GM12878 (cell line): ENCODE results near the gene PSME3. TPM values are rescaled to one million over a fixed set of nuclear protein-coding genes. Genes with fewer than 3 reads are reported as not detected.

Experiments used
- ATAC-seq: fragments of 200-7000 bp; cut with Tn5 transposase; 3 replicates; pipeline ENCODE4 v1.9.1; 2020; ENCODE audit warnings: mild to moderate bottlenecking, moderate library complexity
- BruUV-seq: library from RNA; stranded (reverse); fragments of 400-500 nt; replicated peaks from 2 replicates; lab custom pipeline; 2021; lab: Mats Ljungman, UMichigan
- CTCF ChIA-PET: fragments of 300-600 bp; sonication (Branson Sonifier 250); formaldehyde crosslinking; extraction: SDS; loops from one replicate; lab custom pipeline; 2021; ENCODE audit warnings: inconsistent platforms; lab: Yijun Ruan, JAX
- POLR2A ChIA-PET: fragments of 350-600 bp; formaldehyde crosslinking; extraction: SDS; loops from one replicate; lab custom pipeline; 2021; ENCODE audit warnings: inconsistent platforms; lab: Charles Lee
- RAD21 ChIA-PET: fragments of 300-600 bp; sonication (Branson Sonifier 250); formaldehyde crosslinking; loops from one replicate; lab custom pipeline; 2023; ENCODE audit warnings: antibody characterized with exemption; ENCODE audit not compliant: unreplicated experiment; lab: Charles Lee
- SMC1A ChIA-PET: fragments of 300-600 bp; sonication (Branson Sonifier 250); formaldehyde crosslinking; loops from one replicate; lab custom pipeline; 2023; ENCODE audit not compliant: unreplicated experiment, uncharacterized antibody; lab: Charles Lee
- DNase-seq: peaks from one replicate; pipeline ENCODE4 v3.0.0-alpha.2; 2011; ENCODE audit warnings: low read depth, low spot score
- FAIRE-seq: peaks from 3 replicates; lab custom pipeline; 2011; peaks lifted over from hg19 to GRCh38; lab: Jason Lieb, UNC
- H2AFZ ChIP-seq: 2 replicates; pipeline ENCODE4 v1.6.0; 2011; ENCODE audit warnings: low read depth, low read length, control low read depth; ENCODE audit not compliant: control insufficient read depth
- H3K27ac ChIP-seq: 2 replicates; pipeline ENCODE4 v1.5.1; 2011; ENCODE audit warnings: control low read depth; ENCODE audit not compliant: control insufficient read depth, insufficient read depth
- H3K27me3 ChIP-seq, 2 experiments: replicated peaks in 1 of 2; 2 replicates each; pipeline versions ENCODE4 v1.6.0 to v1.6.1; 2011; ENCODE audit warnings: low read length in 1 of 2; ENCODE audit not compliant: control insufficient read depth in 2 of 2, insufficient read depth in 2 of 2
- H3K36me3 ChIP-seq, 2 experiments: 2 replicates each; pipeline ENCODE4 v1.5.1; 2011; ENCODE audit warnings: low read length in 1 of 2; ENCODE audit not compliant: control insufficient read depth in 2 of 2, insufficient read depth in 2 of 2
- H3K4me1 ChIP-seq: 2 replicates; pipeline ENCODE4 v1.6.1; 2011; ENCODE audit warnings: mild to moderate bottlenecking, low read length, moderate library complexity, mixed read lengths; ENCODE audit not compliant: control insufficient read depth, insufficient read depth
- H3K4me2 ChIP-seq: 2 replicates; pipeline ENCODE4 v1.6.0; 2011; ENCODE audit warnings: control low read depth; ENCODE audit not compliant: control insufficient read depth, insufficient read depth
- H3K4me3 ChIP-seq: fragments of 200-600 bp; sonication (generic); 2 replicates; pipeline ENCODE4 v1.5.1; 2016
- H3K79me2 ChIP-seq: 2 replicates; pipeline ENCODE4 v1.6.0; 2011; ENCODE audit warnings: low read length; ENCODE audit not compliant: control insufficient read depth, insufficient read depth
- H3K9ac ChIP-seq: 2 replicates; pipeline ENCODE4 v1.8.0; 2011; ENCODE audit warnings: low read length, control low read depth, mixed read lengths; ENCODE audit not compliant: control insufficient read depth, insufficient read depth
- H3K9me3 ChIP-seq: replicated peaks from 3 replicates; pipeline ENCODE4 v1.5.1; 2011; ENCODE audit warnings: mild to moderate bottlenecking, low read length; ENCODE audit not compliant: control insufficient read depth, insufficient read depth
- H4K20me1 ChIP-seq: 2 replicates; pipeline ENCODE4 v1.6.0; 2011; ENCODE audit not compliant: control insufficient read depth, insufficient read depth
- KLF5 ChIP-seq: fragments of 450-650 bp; IDR thresholded peaks from 2 replicates; pipeline ENCODE4 v1.6.1; 2014; ENCODE audit warnings: mild to moderate bottlenecking; ENCODE audit not compliant: partially characterized antibody
- PRDM15 ChIP-seq: fragments of 450-650 bp; formaldehyde crosslinking; IDR thresholded peaks from 2 replicates; pipeline ENCODE4 v1.4.0; 2020; ENCODE audit warnings: mild to moderate bottlenecking, moderate library complexity
- SUPT20H ChIP-seq: IDR thresholded peaks from 2 replicates; pipeline ENCODE4 v1.6.1; 2011; ENCODE audit warnings: low read depth, mild to moderate bottlenecking, low read length, moderate library complexity, borderline replicate concordance; ENCODE audit not compliant: control insufficient read depth
- TARDBP ChIP-seq: IDR thresholded peaks from 2 replicates; pipeline ENCODE4 v1.6.1; 2016; ENCODE audit warnings: borderline replicate concordance
- ZBTB4 ChIP-seq: fragments of 450-650 bp; formaldehyde crosslinking; IDR thresholded peaks from 2 replicates; pipeline ENCODE4 v1.4.0; 2022; ENCODE audit warnings: mild to moderate bottlenecking, moderate library complexity
- ZNF207 ChIP-seq: fragments of 450-650 bp; IDR thresholded peaks from 2 replicates; pipeline ENCODE4 v1.6.1; 2014; ENCODE audit warnings: antibody characterized with exemption, mild to moderate bottlenecking, borderline replicate concordance
- WGBS: methylation state at CpG from one replicate; pipeline ENCODE4 v1.1.6; 2016; ENCODE audit warnings: low lambda C conversion rate; ENCODE audit not compliant: insufficient replicate concordance, insufficient coverage; ENCODE audit errors: missing lambda C conversion rate; 5-methylcytosine and 5-hydroxymethylcytosine counted together
- in situ Hi-C: fragments of 300-500 bp; cut with MboI; formaldehyde crosslinking; loops from 9 replicates; pipeline ENCODE4 v1.14.3; 2018; ENCODE audit warnings: mixed read lengths
- intact Hi-C: fragments of 100-400 bp; cut with micrococcal nuclease; formaldehyde crosslinking; loops from one replicate; pipeline ENCODE4 v1.14.2; 2022; ENCODE audit not compliant: unreplicated experiment
- polyA plus RNA-seq, 11 experiments: library from polyadenylated mRNA; depleted of rRNA in 4 of 11; unstranded in 6 of 11; stranded (reverse) in 5 of 11; fragments of >200 nt; fragmentation: Nextera tagmentation in 4 of 11; fragmentation: Illumina TruSeq in 1 of 11; extraction: Ambion mirVana in 4 of 11; extraction: Trizol in 1 of 11; gene quantifications; 1 replicate in 1 of 11; 2 replicates in 10 of 11; pipeline versions ENCODE4 v1.2.1 to v1.2.3, GENCODE V29; 2011 to 2016; ENCODE audit warnings: inconsistent platforms in 2 of 11, missing spikeins in 2 of 11, low read depth in 1 of 11
- total RNA-seq, 4 experiments: library from RNA; depleted of rRNA in 3 of 4; stranded (reverse); fragments of >200 nt in 3 of 4; fragmentation: Illumina TruSeq in 1 of 4; extraction: Trizol in 1 of 4; gene quantifications; 2 replicates each; pipeline versions ENCODE4 v1.2.1 to v1.2.3, GENCODE V29; 2013 to 2021

The PSME3 gene
- total and polyA plus RNA-seq, 10 of the 15 experiments (the other 5 are each of a cell fraction or from before 2014, with no cell fraction given): 26.9 to 330 (median 137) TPM

GRCh38 chr17:42795061-42795460 is 38.1 kb upstream of the PSME3 start:
- no peaks in the 10 kb centered on the region for H3K36me3 ChIP-seq
- H3K9ac ChIP-seq: no peak overlapping the region
- no peak overlapping the region for H3K4me3 ChIP-seq
- intact Hi-C loops (no loop called here), in situ Hi-C loops (no loop called here)
- DNase-seq (no peak), ATAC-seq (no peak), FAIRE-seq (no peak)
- no TSS peak for BruUV-seq
- ChIA-PET RAD21 (no interaction called here), CTCF (interaction anchor here (0.6 kb wide), 2 partner anchors 80 to 168 kb away, joined by 3 read pairs; no protein-coding TSS in a partner anchor), SMC1A (interaction anchor here (1.5 kb wide), 1 partner anchor 35 kb away, joined by 5 read pairs; no protein-coding TSS in a partner anchor), POLR2A (no interaction called here)
- H3K4me1 ChIP-seq: peaks cover 10% of the 10 kb centered on the region
- no peaks in the 10 kb centered on the region for H3K9me3 ChIP-seq
- no peak for TF ChIP-seq ZBTB4
- no peak for TF ChIP-seq TARDBP
- TF ChIP-seq SUPT20H: no peak
- TF ChIP-seq ZNF207: no peak
- no peak for TF ChIP-seq PRDM15 (CRISPR knock-in tag)
- TF ChIP-seq KLF5: no peak
- H2AFZ ChIP-seq: no peak overlapping the region
- 24% methylated on average over 4 of the region's 4 CpGs for WGBS
- H3K27me3 ChIP-seq: no peaks in the 10 kb centered on the region
- no peak overlapping the region for H3K27ac ChIP-seq
- peaks cover 6% of the 10 kb centered on the region for H3K79me2 ChIP-seq
- H3K4me2 ChIP-seq: no peak overlapping the region
- no peaks in the 10 kb centered on the region for H4K20me1 ChIP-seq
